ENCODE measurements around the gene FBXO9.

FBXO9 gene

GRCh38 chr6:53142810-53143209 lies 77.6 kb downstream of the FBXO9 start:
- no peak overlapping the region for H3K4me3 Mint-ChIP-seq
- H3K27ac Mint-ChIP-seq = no peak overlapping the region
- TF ChIP-seq CTCF (IDR thresholded peaks at IDR 0.05) = no peak
- H3K4me1 Mint-ChIP-seq = no peaks in the 10 kb centered on the region
- H3K36me3 Mint-ChIP-seq (ENCODE audit: low read depth) = no peaks in the 10 kb centered on the region
- peaks cover 12% of the 10 kb centered on the region for H3K9me3 Mint-ChIP-seq
- H3K27me3 Mint-ChIP-seq (ENCODE audit: low read depth, poor library complexity) = no peaks in the 10 kb centered on the region
- DNase-seq = no peak

- Mint-ChIP-seq H3K4me3 (no peak overlapping the region), H3K4me1 (no peaks in the 10 kb centered on the region), H3K36me3 (ENCODE audit: low read depth) (no peaks in the 10 kb centered on the region), H3K27ac (no peak overlapping the region), H3K27me3 (ENCODE audit: low read depth, poor library complexity) (no peaks in the 10 kb centered on the region), H3K9me3 (peaks cover 12% of the 10 kb centered on the region)
- no peak for DNase-seq
- TF ChIP-seq CTCF (IDR thresholded peaks at IDR 0.05) = no peak
Measured at GRCh38 chr6:53143710-53144109, 78.5 kb downstream of the FBXO9 start.

GRCh38 chr6:53144802-53145201 lies 79.6 kb downstream of the FBXO9 start:
- H3K4me3 Mint-ChIP-seq = no peak overlapping the region
- no peak for DNase-seq
- no peaks in the 10 kb centered on the region for H3K27me3 Mint-ChIP-seq (ENCODE audit: low read depth, poor library complexity)
- no peak overlapping the region for H3K27ac Mint-ChIP-seq
- H3K4me1 Mint-ChIP-seq = no peaks in the 10 kb centered on the region
- no peaks in the 10 kb centered on the region for H3K36me3 Mint-ChIP-seq (ENCODE audit: low read depth)
- peaks cover 12% of the 10 kb centered on the region for H3K9me3 Mint-ChIP-seq
- no peak for TF ChIP-seq CTCF (IDR thresholded peaks at IDR 0.05)

- Mint-ChIP-seq H3K27ac (no peak within 1 kb of the TSS), H3K9me3 (peaks cover 1% of the 10 kb centered on the region), H3K4me1 (no peaks in the 10 kb centered on the region), H3K4me3 (no peak within 1 kb of the TSS), H3K36me3 (ENCODE audit: low read depth) (no peaks in the 10 kb centered on the region), H3K27me3 (ENCODE audit: low read depth, poor library complexity) (no peaks in the 10 kb centered on the region)
- DNase-seq = no peak
- TF ChIP-seq CTCF (IDR thresholded peaks at IDR 0.05) = no peak
Measured at GRCh38 chr6:53148684-53149083, 83.5 kb downstream of the FBXO9 start, which contains the start of gene GCM1. Gene GCM1 (minus strand): TSS chr6:53148841. CDS start chr6:53145632, 3,209 bp downstream.
